ENCODE results near the gene FTCDNL1.

FTCDNL1 gene

DNA sequence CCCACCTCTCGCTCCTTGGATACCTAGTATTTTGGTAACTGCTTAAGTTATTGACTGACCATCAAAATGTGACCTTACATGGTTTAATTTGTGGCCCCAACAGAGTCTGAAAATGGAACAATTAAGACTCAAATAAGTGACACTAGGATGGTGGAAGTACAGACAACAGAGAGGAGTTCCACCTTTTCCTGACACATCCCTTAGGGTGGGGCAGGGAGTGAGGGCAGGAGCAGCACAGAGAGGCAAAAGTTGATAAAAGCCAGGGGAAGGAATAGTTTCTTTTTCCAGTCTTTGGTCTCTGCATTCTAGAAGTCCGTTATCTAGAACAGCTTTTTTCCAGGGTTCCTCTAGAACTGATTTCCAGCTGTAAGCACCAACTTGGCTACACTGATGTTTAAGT, 32.2 kb downstream of the FTCDNL1 start:
- Histone ChIP-seq H3K4me1 (ENCODE audit: insufficient read depth, low read length) (no peaks in the 10 kb centered on the region), H3K36me3 (ENCODE audit: insufficient read depth, low read length) (no peaks in the 10 kb centered on the region), H3K9me3 (ENCODE audit: control insufficient read depth, insufficient read depth, low read length) (no peaks in the 10 kb centered on the region), H3K9ac (ENCODE audit: low read depth, low read length) (no peak overlapping the region)

DNA sequence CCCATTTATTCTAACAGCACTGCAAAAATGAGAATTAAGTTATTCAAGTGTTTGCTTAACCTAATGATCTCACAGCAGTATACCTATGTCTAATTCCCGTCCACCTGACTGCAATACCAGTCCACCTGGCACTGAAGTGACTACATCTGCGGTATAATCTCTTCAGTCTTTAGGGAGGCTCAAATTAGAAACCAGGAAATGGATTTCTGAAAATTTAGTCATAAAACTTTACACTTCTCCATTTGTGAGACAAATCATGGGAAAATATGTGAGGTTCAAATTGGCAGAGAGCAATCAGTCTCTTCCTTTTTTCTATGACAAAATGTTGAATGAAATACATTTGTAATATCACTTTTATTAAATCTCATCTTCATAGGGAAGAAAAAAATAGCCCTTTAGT, 33.0 kb downstream of the FTCDNL1 start:
- H3K9ac ChIP-seq (ENCODE audit: low read depth, low read length), result no peak overlapping the region
- no peaks in the 10 kb centered on the region for H3K9me3 ChIP-seq (ENCODE audit: control insufficient read depth, insufficient read depth, low read length)
- no peaks in the 10 kb centered on the region for H3K4me1 ChIP-seq (ENCODE audit: insufficient read depth, low read length)
- no peaks in the 10 kb centered on the region for H3K36me3 ChIP-seq (ENCODE audit: insufficient read depth, low read length)

DNA sequence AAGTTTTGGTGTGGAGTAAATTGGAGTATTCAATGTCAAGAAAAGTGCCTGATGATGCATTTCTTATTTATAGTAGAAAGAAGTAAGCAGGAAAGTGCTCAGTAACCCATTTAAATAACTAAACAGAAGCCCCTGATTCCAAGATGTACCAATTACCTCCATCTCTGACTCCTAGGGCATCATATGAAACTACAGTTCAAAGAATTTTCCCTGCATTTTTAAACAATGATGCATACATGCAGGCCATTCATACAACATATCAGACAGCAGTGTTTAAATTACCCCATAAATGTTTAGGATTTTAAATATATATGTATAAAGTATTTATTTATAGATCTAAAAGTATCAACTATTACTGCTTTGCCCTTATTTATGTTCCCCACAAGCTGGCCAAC, 36.2 kb downstream of the FTCDNL1 start:
- no peaks in the 10 kb centered on the region for H3K36me3 ChIP-seq (ENCODE audit: insufficient read depth, low read length)
- no peak overlapping the region for H3K9ac ChIP-seq (ENCODE audit: low read depth, low read length)
- H3K4me1 ChIP-seq (ENCODE audit: insufficient read depth, low read length), result peaks cover 21% of the 10 kb centered on the region
- no peaks in the 10 kb centered on the region for H3K9me3 ChIP-seq (ENCODE audit: control insufficient read depth, insufficient read depth, low read length)

DNA sequence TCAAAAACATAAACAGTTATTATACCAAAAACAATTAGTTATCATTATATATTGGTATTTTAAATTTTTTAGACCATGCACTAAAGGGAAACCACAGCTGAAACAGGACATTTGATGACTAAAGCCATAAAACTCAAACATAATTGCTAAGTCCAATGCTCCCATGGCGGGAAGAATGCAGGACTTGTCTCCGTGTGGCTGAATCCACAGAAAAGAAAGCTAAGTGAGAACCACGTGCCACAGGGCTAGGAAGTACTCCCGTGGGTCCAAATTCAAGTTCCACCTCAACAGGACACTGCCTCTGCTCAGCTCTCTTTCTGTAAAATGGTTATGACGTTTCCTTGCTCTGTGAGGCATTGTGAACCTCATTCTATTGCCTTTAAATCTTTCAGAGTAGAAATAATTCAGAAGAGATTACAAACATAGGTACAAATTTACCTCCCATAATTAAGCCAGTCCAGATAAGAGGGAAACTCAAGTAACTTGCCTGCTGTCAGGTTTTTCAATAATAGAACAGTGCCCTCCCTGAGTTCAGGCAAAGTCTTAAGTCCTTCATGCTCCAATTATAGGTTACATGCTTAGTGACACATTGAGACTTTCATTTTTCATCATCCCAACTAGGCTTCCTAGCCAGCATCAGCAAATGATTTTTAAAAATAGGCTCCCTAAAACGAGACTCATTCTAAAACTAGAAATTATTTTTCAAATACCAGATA, 36.7 kb downstream of the FTCDNL1 start:
- Histone ChIP-seq H3K4me1 (ENCODE audit: insufficient read depth, low read length) (peaks cover 21% of the 10 kb centered on the region), H3K9ac (ENCODE audit: low read depth, low read length) (no peak overlapping the region), H3K9me3 (ENCODE audit: control insufficient read depth, insufficient read depth, low read length) (no peaks in the 10 kb centered on the region), H3K36me3 (ENCODE audit: insufficient read depth, low read length) (no peaks in the 10 kb centered on the region)

DNA sequence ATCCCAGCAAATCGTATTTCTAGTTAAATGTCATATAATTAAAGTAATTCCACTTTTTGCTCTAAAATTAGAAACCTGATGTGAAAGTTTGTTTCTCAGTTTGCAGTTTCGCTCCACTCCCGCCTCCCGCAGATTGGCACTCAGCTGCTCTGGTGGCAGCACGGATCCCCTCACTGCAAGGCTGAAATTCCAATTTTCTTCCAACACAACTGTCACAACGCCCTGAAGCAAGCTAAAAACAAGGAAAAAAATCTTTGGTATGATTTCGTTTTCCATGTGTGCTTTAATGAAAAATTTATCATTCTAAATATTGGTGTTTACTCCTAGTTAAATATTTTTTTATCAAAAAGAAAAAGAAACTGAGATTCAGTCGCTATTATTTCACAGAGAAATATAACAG, 38.5 kb downstream of the FTCDNL1 start:
- 0 out of 2 replicates have a peak, but pooled peaks cover 2% of the 10 kb centered on the region for H3K9me3 ChIP-seq (ENCODE audit: control insufficient read depth, insufficient read depth, low read length)
- H3K36me3 ChIP-seq (ENCODE audit: insufficient read depth, low read length), result no peaks in the 10 kb centered on the region
- no peak overlapping the region for H3K9ac ChIP-seq (ENCODE audit: low read depth, low read length)
- H3K4me1 ChIP-seq (ENCODE audit: insufficient read depth, low read length), result peaks cover 21% of the 10 kb centered on the region

DNA sequence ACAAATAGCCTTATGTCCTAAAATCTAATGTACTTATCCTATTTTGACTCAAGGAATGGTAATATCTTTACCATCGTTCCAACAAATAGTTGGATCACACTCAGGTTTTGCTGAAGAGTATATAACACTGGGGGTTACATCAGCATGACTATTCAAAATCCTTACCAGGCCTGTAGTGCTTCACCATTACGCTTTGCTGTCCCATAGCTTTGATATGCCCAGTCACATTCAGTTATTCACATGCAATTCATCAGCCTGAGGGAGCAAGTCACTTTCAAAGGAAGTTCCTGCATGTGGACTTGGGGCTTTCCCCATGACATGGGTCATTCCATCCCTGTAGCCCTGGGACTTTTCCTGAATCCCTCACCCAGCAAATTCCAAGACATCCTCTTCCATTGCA, 39.6 kb downstream of the FTCDNL1 start:
- Histone ChIP-seq H3K36me3 (ENCODE audit: insufficient read depth, low read length) (no peaks in the 10 kb centered on the region), H3K9ac (ENCODE audit: low read depth, low read length) (no peak overlapping the region), H3K9me3 (ENCODE audit: control insufficient read depth, insufficient read depth, low read length) (0 out of 2 replicates have a peak, but pooled peaks cover 2% of the 10 kb centered on the region), H3K4me1 (ENCODE audit: insufficient read depth, low read length) (peaks cover 21% of the 10 kb centered on the region)

DNA sequence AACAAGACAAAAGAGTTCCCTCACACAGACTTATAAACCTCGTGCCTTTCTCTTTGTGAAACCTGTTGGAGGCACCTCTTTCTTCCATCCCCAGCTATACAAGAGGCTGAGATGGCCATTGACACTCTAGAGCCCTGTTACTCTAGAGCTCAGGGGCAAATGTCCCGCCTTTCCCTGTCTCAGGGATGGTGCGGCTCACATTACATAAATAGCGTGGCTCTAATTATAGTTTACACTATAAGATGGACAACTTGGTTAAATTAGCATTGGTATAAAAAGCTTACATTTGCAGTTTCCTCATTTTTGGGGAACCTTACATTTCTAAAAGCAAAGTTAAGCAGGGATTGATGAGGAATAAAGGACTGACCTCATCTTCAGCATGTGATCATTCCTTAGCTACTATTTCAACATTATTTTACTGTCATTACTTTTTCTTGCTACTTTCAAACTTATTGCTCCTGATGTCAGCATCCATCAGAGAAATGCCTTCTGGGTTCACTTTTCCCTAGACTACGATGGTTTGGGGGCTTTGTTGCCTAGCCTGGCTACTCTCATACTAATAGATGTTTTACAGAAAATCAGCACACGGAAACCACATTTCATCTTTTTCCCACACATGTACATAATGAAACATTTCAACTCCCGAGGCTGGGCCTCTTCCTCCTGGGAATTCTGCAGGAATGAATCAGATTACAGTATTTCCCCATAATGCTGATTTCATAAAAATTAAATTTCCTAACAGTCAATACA, 40.4 kb downstream of the FTCDNL1 start:
- H3K9me3 ChIP-seq (ENCODE audit: control insufficient read depth, insufficient read depth, low read length), result 0 out of 2 replicates have a peak, but pooled peaks cover 2% of the 10 kb centered on the region
- H3K36me3 ChIP-seq (ENCODE audit: insufficient read depth, low read length), result no peaks in the 10 kb centered on the region
- no peak overlapping the region for H3K9ac ChIP-seq (ENCODE audit: low read depth, low read length)
- H3K4me1 ChIP-seq (ENCODE audit: insufficient read depth, low read length), result peaks cover 26% of the 10 kb centered on the region

DNA sequence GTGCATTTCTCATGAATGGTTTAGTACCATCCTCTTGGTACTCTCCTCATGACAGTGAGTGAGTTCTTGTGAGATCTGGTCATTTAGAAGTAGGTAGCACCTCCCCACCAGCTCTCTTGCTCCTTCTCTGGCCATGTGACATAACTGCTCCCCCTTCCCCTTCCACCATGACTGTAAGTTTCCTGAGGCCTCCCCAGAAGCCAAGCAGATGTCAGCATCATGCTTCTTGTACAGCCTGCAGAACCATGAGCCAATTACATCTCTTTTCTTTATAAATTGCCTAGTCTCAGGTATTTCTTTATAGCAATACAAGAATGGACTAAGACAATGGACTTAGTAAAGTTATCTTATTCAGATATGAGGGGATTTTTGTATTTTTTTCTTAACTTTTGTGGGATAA, 43.0 kb downstream of the FTCDNL1 start:
- H3K9ac ChIP-seq (ENCODE audit: low read depth, low read length), result no peak overlapping the region
- H3K9me3 ChIP-seq (ENCODE audit: control insufficient read depth, insufficient read depth, low read length), result 0 out of 2 replicates have a peak, but pooled peaks cover 2% of the 10 kb centered on the region
- H3K4me1 ChIP-seq (ENCODE audit: insufficient read depth, low read length), result peaks cover 30% of the 10 kb centered on the region
- no peaks in the 10 kb centered on the region for H3K36me3 ChIP-seq (ENCODE audit: insufficient read depth, low read length)

DNA sequence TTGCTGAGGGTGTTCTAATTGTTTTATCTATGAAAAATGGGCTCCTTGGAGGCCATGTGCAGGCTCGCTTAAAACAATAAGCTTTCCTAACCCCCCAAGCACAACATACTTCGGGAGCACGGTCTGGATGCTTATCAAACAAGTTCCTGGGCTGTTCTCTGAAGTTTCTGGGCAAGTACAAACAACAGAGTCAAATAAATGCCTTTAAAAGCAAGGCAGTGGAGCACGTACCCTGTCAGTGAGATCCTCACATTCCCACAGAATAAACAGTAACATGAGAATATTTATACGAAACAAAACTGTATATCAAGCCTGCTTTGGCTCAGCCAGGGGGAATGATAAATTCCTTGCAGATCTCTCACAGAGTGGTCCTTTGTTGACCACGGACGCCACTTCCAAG, 44.8 kb downstream of the FTCDNL1 start:
- H3K9me3 ChIP-seq (ENCODE audit: control insufficient read depth, insufficient read depth, low read length), result 0 out of 2 replicates have a peak, but pooled peaks cover 2% of the 10 kb centered on the region
- H3K9ac ChIP-seq (ENCODE audit: low read depth, low read length), result no peak overlapping the region
- peaks cover 16% of the 10 kb centered on the region for H3K4me1 ChIP-seq (ENCODE audit: insufficient read depth, low read length)
- no peaks in the 10 kb centered on the region for H3K36me3 ChIP-seq (ENCODE audit: insufficient read depth, low read length)

DNA sequence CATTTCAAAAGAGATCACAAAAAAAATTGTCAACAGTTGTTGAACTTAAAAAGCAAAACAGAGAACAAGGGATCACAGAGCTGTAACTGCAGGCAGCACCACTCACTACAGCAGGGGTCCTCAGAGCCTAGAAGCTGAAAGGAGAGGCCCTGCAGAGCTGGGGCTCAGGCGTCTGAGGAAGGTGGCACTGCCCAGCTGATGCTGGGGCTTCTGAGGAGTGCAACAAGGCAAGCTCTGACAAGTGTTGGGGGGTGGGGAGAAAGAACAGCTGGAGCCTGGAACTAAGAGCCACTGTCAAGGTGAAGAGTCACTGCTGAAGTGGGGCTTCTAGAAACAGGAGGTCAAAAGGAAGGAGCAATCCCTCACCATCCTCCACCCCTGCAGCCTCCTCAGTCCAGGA, 46.2 kb downstream of the FTCDNL1 start:
- Histone ChIP-seq H3K4me1 (ENCODE audit: insufficient read depth, low read length) (peaks cover 10% of the 10 kb centered on the region), H3K9ac (ENCODE audit: low read depth, low read length) (no peak overlapping the region), H3K36me3 (ENCODE audit: insufficient read depth, low read length) (no peaks in the 10 kb centered on the region), H3K9me3 (ENCODE audit: control insufficient read depth, insufficient read depth, low read length) (0 out of 2 replicates have a peak, but pooled peaks cover 2% of the 10 kb centered on the region)

DNA sequence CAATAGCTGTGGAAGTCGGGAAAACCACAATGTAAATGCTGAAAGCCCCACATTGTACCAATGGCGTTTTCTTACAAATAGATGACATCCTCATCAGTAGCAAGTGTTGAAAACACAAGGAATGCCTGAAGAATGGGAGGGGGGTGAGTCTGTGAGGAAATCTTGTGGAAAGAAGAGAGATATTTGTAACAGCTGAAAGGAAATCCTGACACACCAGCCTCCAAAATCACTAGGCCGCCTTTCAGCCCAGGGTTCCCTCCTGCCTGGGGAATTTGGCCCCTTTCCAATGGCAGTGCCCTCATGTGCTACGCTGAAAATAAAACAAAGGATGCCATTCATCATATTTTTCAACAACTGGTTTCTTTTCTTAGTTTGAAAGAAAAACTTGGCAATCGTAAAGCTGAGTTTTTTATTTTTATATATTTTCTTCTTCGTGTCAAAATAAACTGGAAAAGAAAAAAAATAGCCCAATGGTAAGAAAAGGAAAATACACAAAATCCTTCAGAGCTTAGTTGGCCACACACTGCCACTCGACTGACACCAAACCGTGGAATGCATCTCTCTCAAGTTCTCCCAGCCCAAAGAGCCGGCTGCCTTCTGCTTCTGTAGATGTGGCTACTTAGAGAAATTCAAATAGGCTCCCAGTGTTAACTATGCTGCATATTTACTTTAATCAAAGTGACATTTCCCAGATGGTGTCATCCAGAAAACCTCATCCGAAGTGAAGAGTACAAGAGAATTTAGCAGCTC, 52.0 kb downstream of the FTCDNL1 start:
- Histone ChIP-seq H3K9ac (ENCODE audit: low read depth, low read length) (no peak overlapping the region), H3K4me1 (ENCODE audit: insufficient read depth, low read length) (peaks cover 15% of the 10 kb centered on the region), H3K36me3 (ENCODE audit: insufficient read depth, low read length) (no peaks in the 10 kb centered on the region), H3K9me3 (ENCODE audit: control insufficient read depth, insufficient read depth, low read length) (no peaks in the 10 kb centered on the region)

DNA sequence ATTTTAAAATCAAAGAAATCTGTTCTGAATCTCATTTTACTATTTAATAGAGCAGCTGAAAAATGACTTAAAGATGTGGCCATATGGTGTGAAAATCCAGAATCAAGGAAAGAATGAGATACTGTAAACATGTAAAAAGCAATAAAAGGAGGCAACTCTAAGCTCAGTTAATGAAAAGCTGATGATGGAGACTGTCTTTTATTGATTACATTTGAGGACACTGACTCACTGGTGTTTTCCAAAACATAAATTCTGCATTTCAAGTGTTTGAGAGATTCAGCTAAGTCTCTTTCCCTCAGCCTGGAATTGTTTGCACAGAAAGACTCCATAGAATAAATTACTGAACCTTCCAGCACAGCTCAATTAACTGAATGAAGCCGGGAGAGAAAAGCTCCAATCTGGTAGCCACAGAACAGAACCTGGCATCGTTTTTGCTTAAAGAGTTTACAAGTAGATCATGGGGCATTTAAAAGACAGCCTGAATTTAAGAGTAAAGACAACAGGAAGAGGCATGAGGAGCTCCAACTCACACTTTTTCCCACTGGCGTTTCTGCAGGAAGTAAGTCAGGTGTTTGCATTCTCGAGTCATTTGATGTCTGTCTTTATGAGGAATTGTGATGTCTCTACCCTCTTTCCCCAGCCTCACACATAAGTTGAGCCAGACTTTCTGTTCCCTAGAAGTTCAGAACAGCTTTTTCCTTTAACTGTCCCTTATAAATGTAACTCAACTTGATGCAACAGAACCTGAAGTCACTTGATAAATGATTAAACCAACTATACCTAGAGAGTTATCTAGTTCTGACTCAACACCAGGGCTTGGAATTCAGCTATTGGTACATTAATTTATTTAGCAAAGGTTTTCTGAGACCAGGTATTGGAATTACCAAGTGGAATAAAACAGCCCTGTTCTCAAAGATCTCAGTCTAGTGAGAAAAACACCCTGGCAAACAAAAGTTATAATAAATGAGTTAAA, 53.3 kb downstream of the FTCDNL1 start:
- no peaks in the 10 kb centered on the region for H3K36me3 ChIP-seq (ENCODE audit: insufficient read depth, low read length)
- no peak overlapping the region for H3K9ac ChIP-seq (ENCODE audit: low read depth, low read length)
- peaks cover 21% of the 10 kb centered on the region for H3K4me1 ChIP-seq (ENCODE audit: insufficient read depth, low read length)
- H3K9me3 ChIP-seq (ENCODE audit: control insufficient read depth, insufficient read depth, low read length), result no peaks in the 10 kb centered on the region

DNA sequence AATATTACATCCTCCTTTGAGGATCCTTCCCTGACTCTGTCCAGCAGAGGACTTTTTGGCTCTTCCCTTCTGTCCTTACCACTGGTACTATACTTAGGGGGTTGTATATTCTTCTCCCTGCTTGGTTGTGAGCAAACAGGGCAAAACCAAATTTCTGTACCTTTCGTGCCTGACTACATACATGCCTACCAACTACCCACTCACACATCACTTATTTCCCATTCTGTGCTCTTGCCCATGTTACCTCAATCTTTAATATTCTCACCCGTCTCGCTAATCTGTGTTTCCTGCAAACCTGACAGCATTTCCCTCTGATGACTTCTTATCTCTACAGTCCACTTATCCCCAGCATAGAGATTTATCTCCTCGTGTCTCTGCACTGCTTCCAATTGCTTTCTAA, 58.6 kb downstream of the FTCDNL1 start:
- H3K9me3 ChIP-seq (ENCODE audit: control insufficient read depth, insufficient read depth, low read length), result no peaks in the 10 kb centered on the region
- peaks cover 20% of the 10 kb centered on the region for H3K4me1 ChIP-seq (ENCODE audit: insufficient read depth, low read length)
- H3K36me3 ChIP-seq (ENCODE audit: insufficient read depth, low read length), result no peaks in the 10 kb centered on the region
- H3K9ac ChIP-seq (ENCODE audit: low read depth, low read length), result no peak overlapping the region

DNA sequence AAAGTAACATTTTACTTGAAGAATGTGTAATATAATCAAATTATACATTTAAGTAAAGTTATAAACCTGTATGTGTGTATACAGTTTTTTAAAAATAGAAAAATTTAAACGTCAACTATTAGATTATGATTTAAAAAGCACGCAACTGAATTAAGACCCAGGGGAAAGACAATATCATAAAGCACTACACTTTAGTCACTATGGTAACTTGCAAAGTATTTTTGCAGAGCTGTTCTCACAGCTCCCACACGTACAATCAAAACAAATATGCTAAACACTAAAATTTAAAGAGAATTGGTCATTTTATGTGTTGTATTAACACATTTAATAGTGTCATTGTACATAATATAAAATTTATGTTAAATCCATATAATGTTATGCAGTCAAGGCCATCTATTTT, 59.7 kb downstream of the FTCDNL1 start:
- Histone ChIP-seq H3K4me1 (ENCODE audit: insufficient read depth, low read length) (peaks cover 18% of the 10 kb centered on the region), H3K9me3 (ENCODE audit: control insufficient read depth, insufficient read depth, low read length) (no peaks in the 10 kb centered on the region), H3K9ac (ENCODE audit: low read depth, low read length) (no peak overlapping the region), H3K36me3 (ENCODE audit: insufficient read depth, low read length) (no peaks in the 10 kb centered on the region)

All from ES-I3 (cell line).